HG03045 (cell line): ENCODE results near the gene AKAP13.
A peak's percentile ranks its signal among the peaks of the same experiment; 100 is the strongest.
"Not testable (repeated sequence)": the region's sequence is repeated elsewhere in the genome, so short reads cannot be mapped to it uniquely, and the experiment has no call there.

Source experiments
- ATAC-seq: cut with Tn5 transposase; IDR thresholded peaks from one replicate; pipeline ENCODE4 v1.9.1; 2021; ENCODE audit warnings: mild to moderate bottlenecking, moderate library complexity; ENCODE audit not compliant: unreplicated experiment

The AKAP13 gene

GRCh38 chr15:85380217-85380811, at the start of gene AKAP13:
TSS of gene AKAP13 (plus strand) at chr15:85380603. CDS start at chr15:85485721, 105,118 bp downstream.
- peak; percentile 83 for ATAC-seq

- ATAC-seq: peak; percentile 71
These were observed 49.4 kb upstream of the AKAP13 start for GRCh38 chr15:85330901-85331588.

GRCh38 chr15:85331655-85332285, 48.6 kb upstream of the AKAP13 start:
- ATAC-seq: no peak

- no peak for ATAC-seq
These were observed 47.1 kb upstream of the AKAP13 start for GRCh38 chr15:85333132-85333831.

GRCh38 chr15:85334241-85334640, 46.2 kb upstream of the AKAP13 start:
- no peak for ATAC-seq

- no peak for ATAC-seq
These were observed 45.0 kb upstream of the AKAP13 start for GRCh38 chr15:85335193-85335942.

GRCh38 chr15:85336880-85337279, 43.5 kb upstream of the AKAP13 start:
- ATAC-seq: no peak

GRCh38 chr15:85337425-85338074, 42.9 kb upstream of the AKAP13 start:
- ATAC-seq: no peak

DNA sequence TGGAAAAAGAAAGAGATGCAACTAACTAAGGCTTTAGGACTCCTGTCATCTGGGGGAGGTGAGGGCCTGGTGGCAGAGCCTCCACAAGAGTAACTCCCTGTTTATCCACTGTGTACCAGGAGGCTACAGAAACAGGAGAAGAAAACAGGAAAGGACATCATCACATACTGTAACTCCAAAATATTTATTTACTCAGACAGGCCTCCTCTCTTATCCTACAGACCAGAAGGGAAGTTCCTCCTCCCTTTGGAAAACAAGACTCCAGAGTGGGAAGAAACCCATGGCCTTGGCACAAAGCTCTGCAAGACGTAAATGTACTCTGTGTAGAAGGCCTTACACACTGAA, 40.1 kb upstream of the AKAP13 start:
- no peak for ATAC-seq

- no peak for ATAC-seq
These were observed 39.6 kb upstream of the AKAP13 start for GRCh38 chr15:85340852-85341251.

- ATAC-seq: not testable (repeated sequence)
These were observed 38.2 kb upstream of the AKAP13 start for GRCh38 chr15:85342163-85342562.

GRCh38 chr15:85343443-85343842, 37.0 kb upstream of the AKAP13 start:
- not testable (repeated sequence) for ATAC-seq

GRCh38 chr15:85344241-85344640, 36.2 kb upstream of the AKAP13 start:
- not testable (repeated sequence) for ATAC-seq

DNA sequence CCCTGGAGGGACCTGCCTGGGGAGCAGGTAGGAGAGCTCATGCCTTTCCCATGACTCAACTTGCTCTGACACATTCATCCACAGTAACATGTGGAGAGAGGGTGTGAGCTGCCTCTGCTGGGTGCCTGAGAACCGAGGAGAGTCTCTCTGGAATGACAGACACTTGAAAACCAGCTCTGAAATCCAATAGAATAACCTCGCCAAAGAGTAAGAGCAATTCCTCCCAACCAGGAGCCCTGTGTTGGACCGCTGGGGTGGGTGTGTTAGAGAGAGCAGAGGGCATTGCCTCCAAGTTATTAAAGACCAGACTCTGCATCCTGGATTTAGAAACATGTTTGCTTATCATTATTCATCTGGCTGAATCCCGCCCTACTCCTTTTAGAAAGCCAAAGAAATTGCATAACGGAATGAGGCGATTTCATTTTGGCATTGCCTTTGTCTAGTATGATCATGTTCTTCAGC, 35.7 kb upstream of the AKAP13 start:
- not testable (repeated sequence) for ATAC-seq

- ATAC-seq: not testable (repeated sequence)
These were observed 35.0 kb upstream of the AKAP13 start for GRCh38 chr15:85345196-85345918.

GRCh38 chr15:85346462-85347084, 33.8 kb upstream of the AKAP13 start:
- ATAC-seq: not testable (repeated sequence)

- not testable (repeated sequence) for ATAC-seq
These were observed 32.9 kb upstream of the AKAP13 start for GRCh38 chr15:85347264-85348047.

- ATAC-seq: not testable (repeated sequence)
These were observed 32.2 kb upstream of the AKAP13 start for GRCh38 chr15:85348048-85348766.
